ENCODE results near the gene UXT. TPM values are rescaled to one million over a fixed set of nuclear protein-coding genes. Genes with fewer than 3 reads are reported as not detected.
A peak's percentile ranks its signal among the peaks of the same experiment; 100 is the strongest.
"Not testable (repeated sequence)": the region's sequence is repeated elsewhere in the genome, so short reads cannot be mapped to it uniquely, and the experiment has no call there.

Gene UXT
- total RNA-seq, 2 donors from 2014 or later, result 41.9 to 56.6 TPM

GRCh38 chrX:47674776-47675175, 15.8 kb upstream of the UXT start:
- H3K4me1 ChIP-seq, result no peaks in the 10 kb centered on the region
- no peaks in the 10 kb centered on the region for H3K9me3 ChIP-seq
- no peak overlapping the region for H3K4me3 ChIP-seq
- intact Hi-C loops (cut with DNase I), result no loop called here
- no peak for DNase-seq
- TF ChIP-seq POLR2A (IDR thresholded peaks at IDR 0.05), result no peak
- TF ChIP-seq, protein P1, sequence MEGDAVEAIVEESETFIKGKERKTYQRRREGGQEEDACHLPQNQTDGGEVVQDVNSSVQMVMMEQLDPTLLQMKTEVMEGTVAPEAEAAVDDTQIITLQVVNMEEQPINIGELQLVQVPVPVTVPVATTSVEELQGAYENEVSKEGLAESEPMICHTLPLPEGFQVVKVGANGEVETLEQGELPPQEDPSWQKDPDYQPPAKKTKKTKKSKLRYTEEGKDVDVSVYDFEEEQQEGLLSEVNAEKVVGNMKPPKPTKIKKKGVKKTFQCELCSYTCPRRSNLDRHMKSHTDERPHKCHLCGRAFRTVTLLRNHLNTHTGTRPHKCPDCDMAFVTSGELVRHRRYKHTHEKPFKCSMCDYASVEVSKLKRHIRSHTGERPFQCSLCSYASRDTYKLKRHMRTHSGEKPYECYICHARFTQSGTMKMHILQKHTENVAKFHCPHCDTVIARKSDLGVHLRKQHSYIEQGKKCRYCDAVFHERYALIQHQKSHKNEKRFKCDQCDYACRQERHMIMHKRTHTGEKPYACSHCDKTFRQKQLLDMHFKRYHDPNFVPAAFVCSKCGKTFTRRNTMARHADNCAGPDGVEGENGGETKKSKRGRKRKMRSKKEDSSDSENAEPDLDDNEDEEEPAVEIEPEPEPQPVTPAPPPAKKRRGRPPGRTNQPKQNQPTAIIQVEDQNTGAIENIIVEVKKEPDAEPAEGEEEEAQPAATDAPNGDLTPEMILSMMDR (IDR thresholded peaks at IDR 0.05), result no peak
- H3K27me3 ChIP-seq, result no peaks in the 10 kb centered on the region
- H3K36me3 ChIP-seq (replicated peaks in 1 of 2; ENCODE audit: insufficient read depth in 1 of 2, low read depth in 2 of 2), result no peaks in the 10 kb centered on the region
- ATAC-seq, result no peak
- H3K27ac ChIP-seq, result no peak overlapping the region
- WGBS, 2 donors, result 65 to 75% methylated on average over 5 of the region's 5 CpGs

GRCh38 chrX:47665797-47666196, 6.8 kb upstream of the UXT start:
- H3K4me1 ChIP-seq; ATAC-seq; H3K9me3 ChIP-seq; H3K4me3 ChIP-seq; H3K27me3 ChIP-seq; H3K27ac ChIP-seq; H3K36me3 ChIP-seq (replicated peaks in 1 of 2; ENCODE audit: insufficient read depth in 1 of 2, low read depth in 2 of 2); intact Hi-C loops (cut with DNase I); DNase-seq: not testable (repeated sequence)
- WGBS, 2 donors, result 82 to 90% methylated on average over 4 of the region's 4 CpGs

DNA sequence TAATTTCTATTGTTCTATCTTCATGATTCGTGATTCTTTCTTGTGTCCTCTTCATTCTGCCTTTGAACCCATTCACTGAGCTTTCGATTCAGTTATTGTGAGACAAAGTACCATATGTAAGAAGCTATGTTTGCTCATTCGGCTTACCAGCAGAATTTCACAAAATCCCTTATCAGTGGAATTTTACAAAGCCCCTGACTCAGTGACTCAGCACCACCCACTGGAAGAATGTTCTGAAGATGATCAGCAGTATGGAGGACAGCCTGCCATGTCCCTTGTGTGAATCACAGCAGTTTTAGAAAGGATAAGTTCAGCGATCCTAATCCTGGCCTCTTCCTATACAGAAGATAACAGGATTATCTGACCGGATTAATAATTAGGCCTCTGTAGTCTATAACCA, 5.8 kb upstream of the UXT start:
- WGBS, 2 donors, result 82 to 83% methylated on average over 4 to 5 of the region's 5 CpGs
- intact Hi-C loops (cut with DNase I), result no loop called here
- no peak overlapping the region for H3K4me3 ChIP-seq
- no peaks in the 10 kb centered on the region for H3K27me3 ChIP-seq
- no peaks in the 10 kb centered on the region for H3K9me3 ChIP-seq
- no peaks in the 10 kb centered on the region for H3K4me1 ChIP-seq
- H3K27ac ChIP-seq, result no peak overlapping the region
- no peaks in the 10 kb centered on the region for H3K36me3 ChIP-seq (replicated peaks in 1 of 2; ENCODE audit: insufficient read depth in 1 of 2, low read depth in 2 of 2)
- ATAC-seq (no peak), DNase-seq (no peak)
- TF ChIP-seq, protein P1 (IDR thresholded peaks at IDR 0.05), result no peak
- no peak for TF ChIP-seq POLR2A (IDR thresholded peaks at IDR 0.05)

- Histone ChIP-seq H3K36me3 (replicated peaks in 1 of 2; ENCODE audit: insufficient read depth in 1 of 2, low read depth in 2 of 2) (no peaks in the 10 kb centered on the region), H3K27me3 (no peaks in the 10 kb centered on the region), H3K4me3 (no peak overlapping the region), H3K9me3 (no peaks in the 10 kb centered on the region), H3K4me1 (no peaks in the 10 kb centered on the region), H3K27ac (no peak overlapping the region)
- ATAC-seq (no peak), DNase-seq (peak in 1 of 4 donors; percentile 32)
- 71 to 82% methylated on average over 1 of the region's 1 CpG for WGBS, 2 donors
- intact Hi-C loops (cut with DNase I), result no loop called here
- no peak for TF ChIP-seq POLR2A (IDR thresholded peaks at IDR 0.05)
- TF ChIP-seq, protein P1 (IDR thresholded peaks at IDR 0.05), result no peak
Measured at GRCh38 chrX:47662144-47662657, 3.2 kb upstream of the UXT start.

DNA sequence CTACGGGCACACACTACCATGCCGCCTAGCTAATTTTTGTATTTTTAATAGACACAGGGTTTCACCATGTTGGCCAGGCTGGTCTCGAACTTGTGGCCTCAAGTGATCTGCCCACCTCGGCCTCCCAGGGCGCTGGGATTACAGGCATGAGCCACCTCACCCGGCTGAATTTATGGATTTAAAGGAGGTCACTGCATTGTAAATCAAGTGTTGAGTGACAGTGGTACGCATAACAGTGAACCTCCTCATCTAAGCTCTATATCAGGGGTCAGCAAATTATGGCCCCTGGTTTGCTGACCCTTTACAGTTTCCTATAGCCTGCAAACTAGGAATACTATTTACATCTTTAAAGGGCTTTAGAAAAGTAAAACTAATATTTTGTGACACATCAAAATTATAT, 2.6 kb upstream of the UXT start:
- intact Hi-C loops (cut with DNase I), result no loop called here
- ATAC-seq, result no peak
- no peaks in the 10 kb centered on the region for H3K27me3 ChIP-seq
- H3K4me1 ChIP-seq, result no peaks in the 10 kb centered on the region
- DNase-seq, result no peak
- peaks cover 0 to 3% of the 10 kb centered on the region in 2 donors for H3K36me3 ChIP-seq (replicated peaks in 1 of 2; ENCODE audit: insufficient read depth in 1 of 2, low read depth in 2 of 2)
- no peak overlapping the region for H3K4me3 ChIP-seq
- H3K9me3 ChIP-seq, result no peaks in the 10 kb centered on the region
- no peak overlapping the region for H3K27ac ChIP-seq
- TF ChIP-seq, protein P1 (IDR thresholded peaks at IDR 0.05), result no peak
- no peak for TF ChIP-seq POLR2A (IDR thresholded peaks at IDR 0.05)
- 90 to 95% methylated on average over 5 to 7 of the region's 7 CpGs for WGBS, 2 donors
